H1 (cell line): ENCODE data around the gene PRR29. TPM values are rescaled to one million over a fixed set of nuclear protein-coding genes. Genes with fewer than 3 reads are reported as not detected.

Experiments used
- CTCF ChIA-PET: fragments of 300-600 bp; sonication (Branson Sonifier 250); formaldehyde crosslinking; loops from one replicate; lab custom pipeline; 2021; ENCODE audit not compliant: partially characterized antibody; lab: Charles Lee
- POLR2A ChIA-PET: fragments of 300-600 bp; sonication (Branson Sonifier 250); formaldehyde crosslinking; loops from one replicate; lab custom pipeline; 2021; ENCODE audit warnings: inconsistent platforms; ENCODE audit not compliant: partially characterized antibody; lab: Charles Lee
- DNase-seq, 2 experiments: peaks; one replicate each; pipeline versions ENCODE4 v3.0.0 to v3.0.0-alpha.2; 2010 to 2022; ENCODE audit warnings: low spot score in 2 of 2, low read depth in 1 of 2, mixed read lengths in 1 of 2
- FAIRE-seq: peaks from 2 replicates; lab custom pipeline; 2011; peaks lifted over from hg19 to GRCh38; lab: Jason Lieb, UNC
- H2AFZ ChIP-seq: 2 replicates; pipeline ENCODE4 v1.8.1; 2012; ENCODE audit warnings: low read length, inconsistent platforms
- H2AK5ac ChIP-seq: 2 replicates; pipeline ENCODE4 v1.6.1; 2013; ENCODE audit warnings: low read depth, low read length
- H2BK120ac ChIP-seq: replicated peaks from 2 replicates; pipeline ENCODE3; 2013; ENCODE audit warnings: low read depth, low read length, inconsistent platforms
- H2BK12ac ChIP-seq: 2 replicates; pipeline ENCODE4 v1.6.1; 2013; ENCODE audit warnings: low read depth, low read length
- H2BK15ac ChIP-seq: 2 replicates; pipeline ENCODE4 v1.6.1; 2013; ENCODE audit warnings: low read length
- H2BK20ac ChIP-seq: 2 replicates; pipeline ENCODE4 v1.6.1; 2013; ENCODE audit warnings: low read length
- H2BK5ac ChIP-seq: 2 replicates; pipeline ENCODE4 v1.6.1; 2013; ENCODE audit warnings: low read depth, low read length
- H3K14ac ChIP-seq: 2 replicates; pipeline ENCODE4 v1.6.1; 2013; ENCODE audit warnings: inconsistent platforms; ENCODE audit not compliant: insufficient read length
- H3K18ac ChIP-seq: 2 replicates; pipeline ENCODE4 v1.6.1; 2013; ENCODE audit warnings: low read length; ENCODE audit errors: extremely low read depth
- H3K23ac ChIP-seq: 2 replicates; pipeline ENCODE4 v1.6.1; 2013; ENCODE audit warnings: inconsistent platforms; ENCODE audit not compliant: insufficient read length
- H3K23me2 ChIP-seq: 2 replicates; pipeline ENCODE4 v1.6.1; 2013; ENCODE audit warnings: low read depth, low read length
- H3K27ac ChIP-seq: 2 replicates; pipeline ENCODE4 v1.6.1; 2011; ENCODE audit warnings: low read depth, low read length, inconsistent platforms
- H3K27me3 ChIP-seq, 4 experiments: replicated peaks in 1 of 4; 1 replicate in 1 of 4; 2 replicates in 3 of 4; pipeline versions ENCODE4 v1.6.1 to v1.8.1; 2011 to 2013; ENCODE audit warnings: low read length in 3 of 4, mild to moderate bottlenecking in 3 of 4, inconsistent platforms in 2 of 4, mixed read lengths in 2 of 4, moderate library complexity in 1 of 4; ENCODE audit not compliant: control insufficient read depth in 3 of 4, insufficient read depth in 3 of 4; ENCODE audit errors: extremely low read depth in 1 of 4
- H3K36me3 ChIP-seq, 4 experiments: 2 replicates each; pipeline versions ENCODE4 v1.6.1 to v1.8.1; 2011 to 2013; ENCODE audit warnings: mild to moderate bottlenecking in 4 of 4, low read length in 3 of 4, moderate library complexity in 2 of 4, control low read depth in 1 of 4, inconsistent platforms in 1 of 4; ENCODE audit not compliant: insufficient read depth in 4 of 4, control insufficient read depth in 2 of 4
- H3K4ac ChIP-seq: replicated peaks from 2 replicates; pipeline ENCODE3; 2013; ENCODE audit warnings: low read length, low read depth, mixed read lengths, inconsistent platforms; ENCODE audit not compliant: insufficient read length
- H3K4me1 ChIP-seq, 4 experiments: replicated peaks in 1 of 4; 1 replicate in 1 of 4; 2 replicates in 3 of 4; pipeline versions ENCODE4 v1.6.1 to v1.8.1; 2011 to 2013; ENCODE audit warnings: low read length in 3 of 4, inconsistent platforms in 2 of 4, mixed read lengths in 1 of 4; ENCODE audit not compliant: insufficient read depth in 4 of 4, control insufficient read depth in 3 of 4
- H3K4me2 ChIP-seq, 2 experiments: 2 replicates each; pipeline versions ENCODE4 v1.6.1 to v1.8.1; 2011 to 2013; ENCODE audit warnings: low read depth in 2 of 2, low read length in 2 of 2, control low read depth in 1 of 2, inconsistent platforms in 1 of 2, mild to moderate bottlenecking in 1 of 2; ENCODE audit not compliant: insufficient read depth in 1 of 2
- H3K4me3 ChIP-seq, 4 experiments: fragments of 200-600, 300-600 bp in 1 of 4; sonication (generic), shearing (Covaris generic), sonication (Bioruptor Twin) in 1 of 4; 2 replicates each; pipeline versions ENCODE4 v1.5.1 to v1.8.1; 2011 to 2016; ENCODE audit warnings: low read length in 4 of 4, low read depth in 3 of 4, control low read depth in 2 of 4, inconsistent platforms in 2 of 4, mild to moderate bottlenecking in 2 of 4, mixed read lengths in 1 of 4, moderate library complexity in 1 of 4; ENCODE audit not compliant: insufficient read depth in 2 of 4; ENCODE audit errors: extremely low read depth in 1 of 4
- H3K56ac ChIP-seq: replicated peaks from 2 replicates; pipeline ENCODE3; 2013; ENCODE audit warnings: low read depth, mild to moderate bottlenecking, mixed read lengths, low read length, inconsistent platforms; ENCODE audit not compliant: insufficient read length
- H3K79me1 ChIP-seq: 2 replicates; pipeline ENCODE4 v1.6.1; 2013; ENCODE audit warnings: low read depth, low read length, control low read depth
- H3K79me2 ChIP-seq, 2 experiments: 2 replicates each; pipeline versions ENCODE4 v1.6.1 to v1.8.1; 2012 to 2013; ENCODE audit warnings: low read length in 2 of 2, mild to moderate bottlenecking in 2 of 2, inconsistent platforms in 1 of 2; ENCODE audit not compliant: insufficient read depth in 2 of 2, control insufficient read depth in 1 of 2
- H3K9ac ChIP-seq, 4 experiments: replicated peaks in 1 of 4; 1 replicate in 1 of 4; 2 replicates in 3 of 4; pipeline versions ENCODE4 v1.6.1 to v1.8.1; 2011 to 2013; ENCODE audit warnings: low read depth in 3 of 4, low read length in 3 of 4, control low read depth in 2 of 4, mild to moderate bottlenecking in 2 of 4, moderate library complexity in 2 of 4, inconsistent platforms in 1 of 4; ENCODE audit errors: extremely low read depth in 1 of 4
- H3K9me3 ChIP-seq, 2 experiments: 2 replicates each; pipeline versions ENCODE4 v1.6.1 to v1.8.1; 2012 to 2013; ENCODE audit warnings: mild to moderate bottlenecking in 2 of 2, moderate library complexity in 2 of 2, control low read depth in 1 of 2, inconsistent platforms in 1 of 2, low read depth in 1 of 2, low read length in 1 of 2, mixed read lengths in 1 of 2; ENCODE audit not compliant: insufficient read depth in 2 of 2
- H4K20me1 ChIP-seq, 2 experiments: replicated peaks in 1 of 2; 2 replicates each; pipeline versions ENCODE3 to v1.8.1; 2011 to 2013; ENCODE audit warnings: inconsistent platforms in 2 of 2, low read length in 2 of 2, mild to moderate bottlenecking in 1 of 2; ENCODE audit not compliant: insufficient read depth in 2 of 2, control insufficient read depth in 1 of 2
- H4K5ac ChIP-seq: 2 replicates; pipeline ENCODE4 v1.6.1; 2013; ENCODE audit warnings: low read length, low read depth, mixed read lengths, inconsistent platforms; ENCODE audit not compliant: insufficient read length
- H4K8ac ChIP-seq: 2 replicates; pipeline ENCODE4 v1.8.0; 2013; ENCODE audit warnings: mild to moderate bottlenecking, moderate library complexity, low read length, inconsistent platforms; ENCODE audit not compliant: insufficient read depth; ENCODE audit errors: extremely low read depth
- H4K91ac ChIP-seq: replicated peaks from 2 replicates; pipeline ENCODE3; 2013; ENCODE audit warnings: low read length, mixed read lengths, inconsistent platforms; ENCODE audit not compliant: insufficient read length
- ATF3 ChIP-seq: IDR thresholded peaks from 2 replicates; pipeline ENCODE4 v1.6.1; 2011; ENCODE audit warnings: low read depth, mild to moderate bottlenecking, low read length; ENCODE audit not compliant: insufficient read depth
- SP1 ChIP-seq: IDR thresholded peaks from 2 replicates; pipeline ENCODE4 v1.6.1; 2011; ENCODE audit warnings: low read depth, low read length
- WGBS, 2 experiments: shearing (Covaris generic) in 1 of 2; methylation state at CpG; one replicate each; pipeline versions ENCODE4 v1.1.6 to v1.1.7; 2013 to 2015; ENCODE audit warnings: low lambda C conversion rate in 2 of 2, mixed read lengths in 2 of 2, inconsistent platforms in 1 of 2, low coverage in 1 of 2, missing lambda C conversion rate in 1 of 2; ENCODE audit not compliant: insufficient replicate concordance in 2 of 2, insufficient coverage in 1 of 2, insufficient read length in 1 of 2; ENCODE audit errors: extremely low coverage in 1 of 2, missing lambda C conversion rate in 1 of 2; 5-methylcytosine and 5-hydroxymethylcytosine counted together
- polyA plus RNA-seq, 7 experiments: library from polyadenylated mRNA; depleted of rRNA in 3 of 7; stranded (reverse) in 5 of 7; unstranded in 2 of 7; fragments of >200 nt in 5 of 7; fragments of 200-250 nt in 2 of 7; gene quantifications; 1 replicate in 5 of 7; 2 replicates in 1 of 7; 4 replicates in 1 of 7; pipeline versions ENCODE4 v1.2.1 to v1.2.3, GENCODE V29; 2011 to 2013; ENCODE audit warnings: missing spikeins in 2 of 7, mixed read lengths in 2 of 7
- total RNA-seq: library from RNA; stranded (reverse); fragmentation: NEBNext Ultra II Directional; extraction: Animal tissue kit (Norgen Biotek cat#: 25700); gene quantifications from 2 replicates; pipeline ENCODE4 v1.2.1, GENCODE V29; 2021

Gene PRR29
- total and polyA plus RNA-seq, 2 of the 8 experiments (the other 6 are each of a cell fraction or from before 2014, with no cell fraction given): 0.67 to 0.83 TPM

GRCh38 chr17:63984651-63985386 is 13.3 kb upstream of the PRR29 start:
- no peak overlapping the region for H4K91ac ChIP-seq
- H4K20me1 ChIP-seq: no peaks in the 10 kb centered on the region
- 86% methylated on average over 15 of the region's 16 CpGs; no CpG with 5 or more reads in 1 of the 2 experiments for WGBS, 2 experiments
- no peak overlapping the region for H2BK120ac ChIP-seq
- no peak overlapping the region for H4K8ac ChIP-seq
- no peak for FAIRE-seq
- H3K4ac ChIP-seq: no peak overlapping the region
- no peak overlapping the region for H4K5ac ChIP-seq
- no peak overlapping the region for H2AK5ac ChIP-seq
- no peak overlapping the region for H2AFZ ChIP-seq
- no peaks in the 10 kb centered on the region for H3K79me1 ChIP-seq
- H3K9me3 ChIP-seq: 0 out of 4 replicates have a peak, but pooled peaks cover 4% of the 10 kb centered on the region in 2 experiments
- no peak overlapping the region for H3K27ac ChIP-seq
- H2BK20ac ChIP-seq: no peak overlapping the region
- no peak overlapping the region for H2BK5ac ChIP-seq
- H3K9ac ChIP-seq: no peak overlapping the region
- ChIA-PET POLR2A (interaction anchor here (0.7 to 1.1 kb wide), 2 partner anchors 38 to 55 kb away, joined by 3 read pairs; no protein-coding TSS in a partner anchor), CTCF (interaction anchor here (0.8 to 18.4 kb wide), 22 partner anchors 9 to 149 kb away, joined by 3 to 219 read pairs (median 5); partner anchors contain the start of genes CSHL1, GH1, ICAM2 and PRR29)
- H3K14ac ChIP-seq: no peak overlapping the region
- H2BK12ac ChIP-seq: no peak overlapping the region
- H3K27me3 ChIP-seq: no peaks in the 10 kb centered on the region; a peak in 1 of 7 replicates
- H3K18ac ChIP-seq: no peak overlapping the region
- H3K36me3 ChIP-seq: no peaks in the 10 kb centered on the region
- no peak overlapping the region for H3K4me2 ChIP-seq
- H3K79me2 ChIP-seq: no peaks in the 10 kb centered on the region
- peaks cover 0 to 17% (median 9%) of the 10 kb centered on the region in 4 experiments; a peak in 6 of 7 replicates for H3K4me1 ChIP-seq
- DNase-seq: no peak
- H2BK15ac ChIP-seq: no peak overlapping the region
- H3K56ac ChIP-seq: no peak overlapping the region
- TF ChIP-seq ATF3 (no peak), SP1 (no peak)
- TF ChIP-seq, all 59 proteins: peak for 0
- no peak overlapping the region for H3K23ac ChIP-seq
- H3K23me2 ChIP-seq: no peaks in the 10 kb centered on the region
- no peak overlapping the region for H3K4me3 ChIP-seq
